H1 (cell line): Measurements from ENCODE around the gene BNIP5. TPM values are rescaled to one million over a fixed set of nuclear protein-coding genes. Genes with fewer than 3 reads are reported as not detected.

ENCODE experiments used
- CTCF ChIA-PET: fragments of 300-600 bp; sonication (Branson Sonifier 250); formaldehyde crosslinking; loops from one replicate; lab custom pipeline; 2021; ENCODE audit not compliant: partially characterized antibody; lab: Charles Lee
- POLR2A ChIA-PET: fragments of 300-600 bp; sonication (Branson Sonifier 250); formaldehyde crosslinking; loops from one replicate; lab custom pipeline; 2021; ENCODE audit warnings: inconsistent platforms; ENCODE audit not compliant: partially characterized antibody; lab: Charles Lee
- DNase-seq, 2 experiments: peaks; one replicate each; pipeline versions ENCODE4 v3.0.0 to v3.0.0-alpha.2; 2010 to 2022; ENCODE audit warnings: low spot score in 2 of 2, low read depth in 1 of 2, mixed read lengths in 1 of 2
- FAIRE-seq: peaks from 2 replicates; lab custom pipeline; 2011; peaks lifted over from hg19 to GRCh38; lab: Jason Lieb, UNC
- H2AFZ ChIP-seq: 2 replicates; pipeline ENCODE4 v1.8.1; 2012; ENCODE audit warnings: low read length, inconsistent platforms
- H2AK5ac ChIP-seq: 2 replicates; pipeline ENCODE4 v1.6.1; 2013; ENCODE audit warnings: low read depth, low read length
- H2BK120ac ChIP-seq: replicated peaks from 2 replicates; pipeline ENCODE3; 2013; ENCODE audit warnings: low read depth, low read length, inconsistent platforms
- H2BK12ac ChIP-seq: 2 replicates; pipeline ENCODE4 v1.6.1; 2013; ENCODE audit warnings: low read depth, low read length
- H2BK15ac ChIP-seq: 2 replicates; pipeline ENCODE4 v1.6.1; 2013; ENCODE audit warnings: low read length
- H2BK20ac ChIP-seq: 2 replicates; pipeline ENCODE4 v1.6.1; 2013; ENCODE audit warnings: low read length
- H2BK5ac ChIP-seq: 2 replicates; pipeline ENCODE4 v1.6.1; 2013; ENCODE audit warnings: low read depth, low read length
- H3K14ac ChIP-seq: 2 replicates; pipeline ENCODE4 v1.6.1; 2013; ENCODE audit warnings: inconsistent platforms; ENCODE audit not compliant: insufficient read length
- H3K18ac ChIP-seq: 2 replicates; pipeline ENCODE4 v1.6.1; 2013; ENCODE audit warnings: low read length; ENCODE audit errors: extremely low read depth
- H3K23ac ChIP-seq: 2 replicates; pipeline ENCODE4 v1.6.1; 2013; ENCODE audit warnings: inconsistent platforms; ENCODE audit not compliant: insufficient read length
- H3K23me2 ChIP-seq: 2 replicates; pipeline ENCODE4 v1.6.1; 2013; ENCODE audit warnings: low read depth, low read length
- H3K27ac ChIP-seq: 2 replicates; pipeline ENCODE4 v1.6.1; 2011; ENCODE audit warnings: low read depth, low read length, inconsistent platforms
- H3K27me3 ChIP-seq, 4 experiments: replicated peaks in 1 of 4; 1 replicate in 1 of 4; 2 replicates in 3 of 4; pipeline versions ENCODE4 v1.6.1 to v1.8.1; 2011 to 2013; ENCODE audit warnings: low read length in 3 of 4, mild to moderate bottlenecking in 3 of 4, inconsistent platforms in 2 of 4, mixed read lengths in 2 of 4, moderate library complexity in 1 of 4; ENCODE audit not compliant: control insufficient read depth in 3 of 4, insufficient read depth in 3 of 4; ENCODE audit errors: extremely low read depth in 1 of 4
- H3K36me3 ChIP-seq, 4 experiments: 2 replicates each; pipeline versions ENCODE4 v1.6.1 to v1.8.1; 2011 to 2013; ENCODE audit warnings: mild to moderate bottlenecking in 4 of 4, low read length in 3 of 4, moderate library complexity in 2 of 4, control low read depth in 1 of 4, inconsistent platforms in 1 of 4; ENCODE audit not compliant: insufficient read depth in 4 of 4, control insufficient read depth in 2 of 4
- H3K4ac ChIP-seq: replicated peaks from 2 replicates; pipeline ENCODE3; 2013; ENCODE audit warnings: low read length, low read depth, mixed read lengths, inconsistent platforms; ENCODE audit not compliant: insufficient read length
- H3K4me1 ChIP-seq, 4 experiments: replicated peaks in 1 of 4; 1 replicate in 1 of 4; 2 replicates in 3 of 4; pipeline versions ENCODE4 v1.6.1 to v1.8.1; 2011 to 2013; ENCODE audit warnings: low read length in 3 of 4, inconsistent platforms in 2 of 4, mixed read lengths in 1 of 4; ENCODE audit not compliant: insufficient read depth in 4 of 4, control insufficient read depth in 3 of 4
- H3K4me2 ChIP-seq, 2 experiments: 2 replicates each; pipeline versions ENCODE4 v1.6.1 to v1.8.1; 2011 to 2013; ENCODE audit warnings: low read depth in 2 of 2, low read length in 2 of 2, control low read depth in 1 of 2, inconsistent platforms in 1 of 2, mild to moderate bottlenecking in 1 of 2; ENCODE audit not compliant: insufficient read depth in 1 of 2
- H3K4me3 ChIP-seq, 4 experiments: fragments of 200-600, 300-600 bp in 1 of 4; sonication (generic), shearing (Covaris generic), sonication (Bioruptor Twin) in 1 of 4; 2 replicates each; pipeline versions ENCODE4 v1.5.1 to v1.8.1; 2011 to 2016; ENCODE audit warnings: low read length in 4 of 4, low read depth in 3 of 4, control low read depth in 2 of 4, inconsistent platforms in 2 of 4, mild to moderate bottlenecking in 2 of 4, mixed read lengths in 1 of 4, moderate library complexity in 1 of 4; ENCODE audit not compliant: insufficient read depth in 2 of 4; ENCODE audit errors: extremely low read depth in 1 of 4
- H3K56ac ChIP-seq: replicated peaks from 2 replicates; pipeline ENCODE3; 2013; ENCODE audit warnings: low read depth, mild to moderate bottlenecking, mixed read lengths, low read length, inconsistent platforms; ENCODE audit not compliant: insufficient read length
- H3K79me1 ChIP-seq: 2 replicates; pipeline ENCODE4 v1.6.1; 2013; ENCODE audit warnings: low read depth, low read length, control low read depth
- H3K79me2 ChIP-seq, 2 experiments: 2 replicates each; pipeline versions ENCODE4 v1.6.1 to v1.8.1; 2012 to 2013; ENCODE audit warnings: low read length in 2 of 2, mild to moderate bottlenecking in 2 of 2, inconsistent platforms in 1 of 2; ENCODE audit not compliant: insufficient read depth in 2 of 2, control insufficient read depth in 1 of 2
- H3K9ac ChIP-seq, 4 experiments: replicated peaks in 1 of 4; 1 replicate in 1 of 4; 2 replicates in 3 of 4; pipeline versions ENCODE4 v1.6.1 to v1.8.1; 2011 to 2013; ENCODE audit warnings: low read depth in 3 of 4, low read length in 3 of 4, control low read depth in 2 of 4, mild to moderate bottlenecking in 2 of 4, moderate library complexity in 2 of 4, inconsistent platforms in 1 of 4; ENCODE audit errors: extremely low read depth in 1 of 4
- H3K9me3 ChIP-seq, 2 experiments: 2 replicates each; pipeline versions ENCODE4 v1.6.1 to v1.8.1; 2012 to 2013; ENCODE audit warnings: mild to moderate bottlenecking in 2 of 2, moderate library complexity in 2 of 2, control low read depth in 1 of 2, inconsistent platforms in 1 of 2, low read depth in 1 of 2, low read length in 1 of 2, mixed read lengths in 1 of 2; ENCODE audit not compliant: insufficient read depth in 2 of 2
- H4K20me1 ChIP-seq, 2 experiments: replicated peaks in 1 of 2; 2 replicates each; pipeline versions ENCODE3 to v1.8.1; 2011 to 2013; ENCODE audit warnings: inconsistent platforms in 2 of 2, low read length in 2 of 2, mild to moderate bottlenecking in 1 of 2; ENCODE audit not compliant: insufficient read depth in 2 of 2, control insufficient read depth in 1 of 2
- H4K5ac ChIP-seq: 2 replicates; pipeline ENCODE4 v1.6.1; 2013; ENCODE audit warnings: low read length, low read depth, mixed read lengths, inconsistent platforms; ENCODE audit not compliant: insufficient read length
- H4K8ac ChIP-seq: 2 replicates; pipeline ENCODE4 v1.8.0; 2013; ENCODE audit warnings: mild to moderate bottlenecking, moderate library complexity, low read length, inconsistent platforms; ENCODE audit not compliant: insufficient read depth; ENCODE audit errors: extremely low read depth
- H4K91ac ChIP-seq: replicated peaks from 2 replicates; pipeline ENCODE3; 2013; ENCODE audit warnings: low read length, mixed read lengths, inconsistent platforms; ENCODE audit not compliant: insufficient read length
- CREB1 ChIP-seq: IDR thresholded peaks from 2 replicates; pipeline ENCODE4 v1.6.1; 2012; ENCODE audit warnings: inconsistent platforms
- WGBS, 2 experiments: shearing (Covaris generic) in 1 of 2; methylation state at CpG; one replicate each; pipeline versions ENCODE4 v1.1.6 to v1.1.7; 2013 to 2015; ENCODE audit warnings: low lambda C conversion rate in 2 of 2, mixed read lengths in 2 of 2, inconsistent platforms in 1 of 2, low coverage in 1 of 2, missing lambda C conversion rate in 1 of 2; ENCODE audit not compliant: insufficient replicate concordance in 2 of 2, insufficient coverage in 1 of 2, insufficient read length in 1 of 2; ENCODE audit errors: extremely low coverage in 1 of 2, missing lambda C conversion rate in 1 of 2; 5-methylcytosine and 5-hydroxymethylcytosine counted together
- polyA plus RNA-seq, 7 experiments: library from polyadenylated mRNA; depleted of rRNA in 3 of 7; stranded (reverse) in 5 of 7; unstranded in 2 of 7; fragments of >200 nt in 5 of 7; fragments of 200-250 nt in 2 of 7; gene quantifications; 1 replicate in 5 of 7; 2 replicates in 1 of 7; 4 replicates in 1 of 7; pipeline versions ENCODE4 v1.2.1 to v1.2.3, GENCODE V29; 2011 to 2013; ENCODE audit warnings: missing spikeins in 2 of 7, mixed read lengths in 2 of 7
- total RNA-seq: library from RNA; stranded (reverse); fragmentation: NEBNext Ultra II Directional; extraction: Animal tissue kit (Norgen Biotek cat#: 25700); gene quantifications from 2 replicates; pipeline ENCODE4 v1.2.1, GENCODE V29; 2021

BNIP5 gene
- total and polyA plus RNA-seq, 2 of the 8 experiments (the other 6 are each of a cell fraction or from before 2014, with no cell fraction given): not detected

GRCh38 chr6:36273067-36273466 is 63.6 kb downstream of the BNIP5 start:
- H2BK15ac ChIP-seq: no peak overlapping the region
- DNase-seq (no peak), FAIRE-seq (no peak)
- H2BK120ac ChIP-seq: no peak overlapping the region
- no peak overlapping the region for H3K4ac ChIP-seq
- no peak overlapping the region for H4K91ac ChIP-seq
- no peaks in the 10 kb centered on the region for H3K79me1 ChIP-seq
- no peak overlapping the region for H3K4me3 ChIP-seq
- peaks cover 0 to 5% (median 0%) of the 10 kb centered on the region in 4 experiments; a peak in 2 of 7 replicates for H3K4me1 ChIP-seq
- no peak overlapping the region for H2AK5ac ChIP-seq
- H2BK20ac ChIP-seq: no peak overlapping the region
- H4K5ac ChIP-seq: no peak overlapping the region
- H3K18ac ChIP-seq: no peak overlapping the region
- no peak overlapping the region for H3K4me2 ChIP-seq
- no peak overlapping the region for H3K27ac ChIP-seq
- ChIA-PET POLR2A (no interaction called here), CTCF (no interaction called here)
- H2BK12ac ChIP-seq: no peak overlapping the region
- no peak overlapping the region for H2BK5ac ChIP-seq
- no peaks in the 10 kb centered on the region for H3K9me3 ChIP-seq
- H4K20me1 ChIP-seq: no peaks in the 10 kb centered on the region
- H3K56ac ChIP-seq: no peak overlapping the region
- H3K36me3 ChIP-seq: no peaks in the 10 kb centered on the region; a peak in 1 of 8 replicates
- H3K14ac ChIP-seq: no peak overlapping the region
- H3K27me3 ChIP-seq: no peaks in the 10 kb centered on the region
- no peak for TF ChIP-seq CREB1
- H3K9ac ChIP-seq: no peak overlapping the region
- H4K8ac ChIP-seq: no peak overlapping the region
- H3K23me2 ChIP-seq: no peaks in the 10 kb centered on the region
- 94% methylated on average over 5 of the region's 5 CpGs; no CpG with 5 or more reads in 1 of the 2 experiments for WGBS, 2 experiments
- no peak overlapping the region for H2AFZ ChIP-seq
- H3K23ac ChIP-seq: no peak overlapping the region
- no peaks in the 10 kb centered on the region for H3K79me2 ChIP-seq
